Dermis blood vessel endothelial cell (primary cell): Measurements from ENCODE around the gene ZNF101. TPM values are rescaled to one million over a fixed set of nuclear protein-coding genes. Genes with fewer than 3 reads are reported as not detected.
A peak's percentile ranks its signal among the peaks of the same experiment; 100 is the strongest.
"Not testable (repeated sequence)": the region's sequence is repeated elsewhere in the genome, so short reads cannot be mapped to it uniquely, and the experiment has no call there.

Experiments
- DNase-seq: peaks from one replicate; pipeline ENCODE4 v3.0.0; 2010
- total RNA-seq: library from RNA; depleted of rRNA; stranded (reverse); fragments of >200 nt; gene quantifications from 2 replicates; pipeline ENCODE4 v1.2.3, GENCODE V29; 2014

The ZNF101 gene
- total RNA-seq, 1 donor from 2014 or later = 20.4 TPM

DNA sequence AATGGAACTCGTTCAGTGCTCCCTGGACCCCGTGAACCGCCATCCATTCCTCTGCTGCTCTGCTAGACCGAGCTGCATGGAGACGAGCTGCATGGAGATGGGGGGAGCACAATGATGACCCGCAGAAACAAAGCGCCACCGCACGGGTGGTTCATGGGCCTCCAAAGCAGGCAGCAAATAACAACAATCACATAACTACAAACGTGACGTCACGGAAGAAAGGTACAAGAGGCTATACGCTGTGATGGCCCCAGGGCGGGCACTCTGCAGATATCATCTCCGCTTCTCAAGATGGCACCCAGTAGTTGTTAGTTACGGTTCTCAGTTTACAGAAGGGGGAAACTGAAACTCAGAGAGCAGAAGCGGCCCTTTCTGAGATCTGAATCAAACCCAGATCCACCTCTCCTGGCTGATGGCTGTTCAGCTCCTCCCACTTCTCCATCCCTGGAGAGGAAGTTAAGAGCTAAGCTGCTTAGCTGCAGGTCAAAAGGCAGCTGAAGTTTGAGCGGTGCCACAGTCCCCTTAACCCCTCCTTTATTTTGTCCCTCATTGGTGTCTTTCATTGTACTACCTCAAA lies 6.9 kb upstream of the ZNF101 start:
- no peak for DNase-seq

DNA sequence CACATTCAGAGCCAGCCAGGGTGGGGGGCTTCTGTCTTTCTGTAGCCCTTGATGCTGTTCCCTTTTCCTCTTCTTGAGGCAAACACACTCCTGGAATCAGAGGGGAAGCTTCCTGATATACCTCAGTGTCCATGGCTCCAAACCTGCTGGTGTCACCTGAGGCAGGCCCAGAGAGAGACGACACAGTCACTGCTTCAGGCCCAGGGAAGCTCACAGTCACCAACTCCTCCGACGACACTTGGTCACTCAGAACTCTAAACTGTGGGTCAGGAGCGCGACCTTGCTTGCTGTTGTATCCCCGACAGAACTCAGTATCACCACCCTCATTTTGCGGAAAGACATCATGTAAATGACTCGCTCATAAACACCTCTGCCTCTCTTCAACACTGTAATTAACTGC lies 6.3 kb upstream of the ZNF101 start:
- DNase-seq = no peak

DNA sequence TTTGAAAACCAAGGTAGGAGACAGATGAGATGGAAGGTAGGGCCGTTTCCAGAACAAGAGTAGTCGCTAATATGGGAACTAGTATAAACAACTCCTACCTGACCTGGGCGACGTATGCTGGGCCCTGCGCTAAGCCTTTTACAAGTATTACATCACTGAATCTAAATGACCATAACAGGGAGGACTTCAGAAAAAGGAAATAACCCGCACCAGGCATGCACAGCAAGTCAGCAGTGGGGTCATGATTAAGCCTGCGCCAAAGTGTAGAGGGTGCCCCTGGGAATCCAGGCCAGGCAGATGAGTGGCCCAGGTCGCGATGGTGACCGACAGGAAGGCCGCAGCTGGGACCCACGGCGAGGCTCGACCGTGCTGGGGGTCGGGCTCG lies 5.8 kb upstream of the ZNF101 start:
- DNase-seq = no peak

DNA sequence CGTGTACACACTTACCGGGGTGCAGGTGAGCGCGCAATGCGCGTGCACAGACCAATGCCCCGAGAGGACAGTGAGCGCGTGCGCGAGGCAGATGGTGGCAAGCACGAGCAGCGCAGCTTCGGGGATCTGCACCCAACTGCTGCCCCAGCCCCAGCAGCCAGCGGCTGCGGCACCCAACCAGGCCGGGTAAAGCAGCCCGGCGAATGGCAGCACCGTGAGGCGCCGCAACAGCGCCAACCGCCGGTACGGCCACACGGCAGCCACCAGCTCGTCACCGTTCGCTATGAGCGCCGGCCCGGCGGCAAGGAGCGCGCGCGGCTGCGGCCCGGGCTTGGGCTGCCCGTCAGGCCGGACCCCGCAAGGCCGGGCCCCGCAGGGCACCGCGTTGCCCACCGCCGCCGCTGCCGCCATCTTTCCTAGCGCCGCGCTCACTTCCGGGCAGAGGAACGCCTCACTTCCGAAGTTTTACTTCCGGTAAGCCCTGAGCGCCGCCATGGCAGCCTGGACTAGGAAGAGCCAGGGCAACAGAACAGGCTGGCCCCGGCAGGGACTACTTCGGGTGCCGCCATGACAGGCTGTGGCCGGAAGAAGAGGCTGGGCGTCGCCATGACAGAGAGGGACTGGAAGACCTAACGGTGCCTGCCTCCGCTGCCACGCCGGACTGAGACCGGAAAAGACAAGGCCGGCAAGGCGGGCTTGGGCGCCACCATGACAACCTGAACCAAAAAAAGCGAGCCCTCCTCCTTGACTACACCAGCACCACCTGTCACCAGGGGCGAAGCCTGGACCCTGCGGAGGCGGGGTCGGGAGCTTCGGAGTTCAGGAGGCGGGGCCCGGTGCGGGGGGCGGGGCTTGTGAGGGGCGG lies 5.2 kb upstream of the ZNF101 start, which contains the start of gene ATP13A1:
TSS of gene ATP13A1 (minus strand) at position 421 of the 865 bp plus-strand sequence. CDS start at position 411, 10 bp downstream.
- peak; percentile 97 for DNase-seq

DNA sequence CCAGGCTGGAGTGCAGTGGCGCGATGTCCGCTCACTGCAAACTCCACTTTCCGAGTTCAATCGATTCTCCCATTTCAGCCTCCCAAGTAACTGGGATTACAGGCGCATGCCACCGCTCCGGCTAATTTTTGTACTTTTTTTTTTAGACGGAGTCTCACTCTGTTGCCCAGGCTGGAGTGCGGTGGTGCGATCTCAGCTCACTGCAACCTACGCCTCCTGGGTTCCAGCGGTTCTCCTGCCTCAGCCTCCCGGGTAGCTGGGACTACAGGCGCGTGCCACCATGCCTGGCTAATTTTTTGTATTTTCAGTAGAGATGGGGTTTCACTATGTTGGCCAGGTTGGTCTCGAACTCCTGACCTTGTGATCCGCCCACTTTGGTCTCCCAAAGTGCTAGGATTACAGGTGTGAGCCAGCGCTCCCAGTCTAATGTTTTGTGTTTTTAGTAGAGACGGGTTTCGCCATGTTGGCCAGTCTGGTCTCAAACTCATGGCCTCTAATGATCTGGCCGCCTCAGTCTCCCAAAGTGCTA lies 3.2 kb upstream of the ZNF101 start:
- not testable (repeated sequence) for DNase-seq

DNA sequence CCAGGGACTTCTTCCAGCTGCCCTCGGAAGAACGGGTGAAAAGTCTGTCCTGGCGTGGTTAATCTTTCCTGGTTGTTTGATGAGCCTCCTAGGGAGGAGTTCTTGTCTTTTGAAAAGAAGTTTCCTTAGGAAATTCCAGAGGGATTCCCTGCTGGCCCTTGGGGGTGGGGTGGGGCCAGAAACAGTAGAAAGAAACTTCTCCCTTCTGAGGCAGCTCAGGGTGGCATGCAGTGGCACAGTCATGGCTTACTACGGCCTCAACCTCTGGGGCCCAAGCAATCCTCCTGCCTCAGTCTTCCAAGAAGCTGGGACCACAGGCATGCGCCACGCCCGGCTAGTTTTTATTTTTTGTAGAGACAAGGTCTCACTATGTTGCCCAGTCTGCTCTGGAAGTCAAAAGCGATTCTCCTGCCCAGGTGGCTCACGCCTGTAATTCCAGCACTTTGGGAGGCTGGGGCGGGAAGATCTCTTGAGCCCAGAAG lies 1.5 kb downstream of the ZNF101 start:
- no peak for DNase-seq

DNA sequence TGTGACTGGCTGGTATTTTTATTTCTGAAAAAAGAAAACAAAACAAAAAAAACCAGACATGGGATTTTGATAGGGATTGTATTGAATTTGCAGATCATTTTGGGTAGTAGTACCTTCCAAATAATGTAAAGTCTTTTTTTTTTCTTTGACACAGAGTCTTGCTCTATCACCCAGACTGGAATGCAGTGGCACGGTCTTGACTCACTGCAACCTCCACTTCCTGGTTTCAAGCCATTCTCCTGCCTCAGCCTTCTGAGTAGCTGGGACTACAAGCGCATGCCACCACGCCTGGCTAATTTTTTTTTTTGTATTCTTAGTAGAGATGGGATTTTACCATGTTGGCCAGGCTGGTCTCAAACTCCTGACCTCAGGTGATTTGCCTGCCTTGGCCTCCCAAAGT lies 4.2 kb downstream of the ZNF101 start:
- no peak for DNase-seq

DNA sequence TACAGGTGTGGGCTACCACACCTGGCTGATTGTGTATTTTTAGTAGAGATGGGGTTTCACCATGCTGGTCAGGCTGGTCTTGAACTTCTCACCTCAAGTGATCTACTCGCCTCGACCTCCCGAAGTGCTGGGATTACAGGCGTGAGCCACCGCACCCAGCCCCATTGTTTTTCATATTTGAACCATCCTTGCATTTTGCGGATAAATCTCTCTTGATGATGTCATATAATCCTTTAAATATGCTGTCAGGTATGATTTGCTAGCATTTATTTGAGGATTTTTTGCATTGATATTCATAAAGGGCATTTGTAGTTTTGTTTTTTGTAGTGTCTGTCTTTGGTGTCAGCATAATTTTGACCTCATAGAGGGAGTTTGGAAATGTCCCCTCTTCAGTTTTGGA lies 5.7 kb downstream of the ZNF101 start:
- DNase-seq = no peak

DNA sequence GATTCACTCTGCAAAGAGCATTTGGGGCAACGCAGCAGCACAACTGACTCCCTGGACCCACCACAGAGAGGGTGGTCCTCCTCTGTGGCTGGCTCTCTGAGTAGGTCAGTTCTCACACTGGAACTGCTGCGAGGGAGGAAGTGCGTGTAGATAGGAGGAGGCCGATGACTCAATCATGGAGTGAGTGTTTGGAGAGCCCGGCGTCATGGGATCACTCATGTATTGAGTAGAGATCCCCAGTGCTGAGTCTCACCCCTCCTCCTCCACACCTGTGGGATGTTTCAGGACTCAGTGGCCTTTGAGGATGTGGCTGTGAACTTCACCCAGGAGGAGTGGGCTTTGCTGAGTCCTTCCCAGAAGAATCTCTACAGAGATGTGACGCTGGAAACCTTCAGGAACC lies 8.9 kb downstream of the ZNF101 start:
- DNase-seq = no peak

DNA sequence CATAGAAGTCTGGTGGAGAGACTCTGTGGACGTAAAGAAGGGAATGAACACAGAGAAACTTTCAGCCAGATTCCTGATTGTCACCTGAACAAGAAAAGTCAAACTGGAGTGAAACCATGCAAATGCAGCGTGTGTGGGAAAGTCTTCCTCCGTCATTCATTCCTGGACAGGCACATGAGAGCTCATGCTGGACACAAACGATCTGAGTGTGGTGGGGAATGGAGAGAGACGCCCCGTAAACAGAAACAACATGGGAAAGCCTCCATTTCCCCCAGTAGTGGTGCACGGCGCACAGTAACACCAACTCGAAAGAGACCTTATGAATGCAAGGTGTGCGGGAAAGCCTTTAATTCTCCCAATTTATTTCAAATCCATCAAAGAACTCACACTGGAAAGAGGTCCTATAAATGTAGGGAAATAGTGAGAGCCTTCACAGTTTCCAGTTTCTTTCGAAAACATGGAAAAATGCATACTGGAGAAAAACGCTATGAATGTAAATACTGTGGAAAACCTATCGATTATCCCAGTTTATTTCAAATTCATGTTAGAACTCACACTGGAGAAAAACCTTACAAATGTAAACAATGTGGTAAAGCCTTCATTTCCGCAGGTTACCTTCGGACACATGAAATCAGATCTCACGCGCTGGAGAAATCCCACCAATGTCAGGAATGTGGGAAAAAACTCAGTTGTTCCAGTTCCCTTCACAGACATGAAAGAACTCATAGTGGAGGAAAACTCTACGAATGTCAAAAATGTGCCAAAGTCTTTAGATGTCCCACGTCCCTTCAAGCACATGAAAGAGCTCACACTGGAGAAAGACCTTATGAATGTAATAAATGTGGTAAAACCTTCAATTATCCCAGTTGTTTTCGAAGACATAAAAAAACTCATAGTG lies 10.8 kb downstream of the ZNF101 start:
- no peak for DNase-seq

DNA sequence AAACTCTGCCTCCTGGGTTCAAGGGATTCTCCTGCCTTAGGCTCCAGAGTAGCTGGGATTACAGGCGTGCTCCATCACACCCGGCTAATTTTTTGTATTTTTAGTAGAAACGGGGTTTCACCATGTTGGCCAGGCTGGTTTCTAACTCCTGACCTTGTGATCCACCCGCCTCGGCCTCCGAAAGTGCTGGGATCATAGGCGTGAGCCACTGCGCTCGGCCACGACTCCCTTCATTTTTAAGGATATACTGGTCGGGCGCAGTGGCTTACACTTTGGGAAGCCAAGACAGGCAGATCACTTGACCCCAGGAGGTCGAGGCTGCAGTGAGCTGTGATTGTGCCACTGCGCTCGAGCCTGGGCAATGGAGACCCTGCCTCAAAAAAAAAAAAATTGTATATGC lies 17.5 kb downstream of the ZNF101 start:
- not testable (repeated sequence) for DNase-seq

DNA sequence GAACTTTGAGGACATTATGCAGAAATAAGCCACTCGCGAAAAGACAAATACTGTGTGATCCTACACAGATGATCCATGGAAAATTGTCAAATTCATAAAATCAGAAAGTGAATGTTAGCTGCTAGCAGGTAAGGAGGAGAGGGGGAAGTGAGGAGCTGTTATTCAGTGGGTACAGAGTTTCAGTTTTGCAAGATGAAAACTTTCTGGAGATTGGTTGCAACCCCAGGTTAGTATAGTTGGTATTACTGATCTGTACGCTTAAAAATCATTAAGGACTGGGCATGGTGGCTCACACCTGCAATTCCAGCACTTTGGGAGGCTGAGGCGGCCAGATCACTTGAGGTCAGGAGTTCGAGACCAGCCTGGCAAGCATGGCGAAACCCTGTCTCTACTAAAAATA lies 17.9 kb downstream of the ZNF101 start:
- no peak for DNase-seq

DNA sequence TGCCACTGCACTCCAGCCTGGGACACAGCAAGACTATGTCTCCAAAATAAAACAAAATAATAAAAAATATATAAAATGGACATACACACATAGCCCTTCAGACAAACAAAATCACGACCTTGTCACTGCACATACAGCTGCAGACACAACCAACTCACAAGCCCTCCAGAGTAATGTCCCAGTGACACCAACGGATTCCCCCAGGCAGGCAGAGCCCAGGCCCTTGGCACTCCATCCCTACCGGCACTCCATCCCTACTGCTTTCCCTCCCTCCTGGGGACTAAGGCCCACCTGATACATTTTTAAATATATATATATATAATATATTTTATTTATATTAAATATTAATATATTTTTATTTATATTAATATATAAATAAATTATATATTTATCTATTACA lies 18.5 kb downstream of the ZNF101 start:
- no peak for DNase-seq

DNA sequence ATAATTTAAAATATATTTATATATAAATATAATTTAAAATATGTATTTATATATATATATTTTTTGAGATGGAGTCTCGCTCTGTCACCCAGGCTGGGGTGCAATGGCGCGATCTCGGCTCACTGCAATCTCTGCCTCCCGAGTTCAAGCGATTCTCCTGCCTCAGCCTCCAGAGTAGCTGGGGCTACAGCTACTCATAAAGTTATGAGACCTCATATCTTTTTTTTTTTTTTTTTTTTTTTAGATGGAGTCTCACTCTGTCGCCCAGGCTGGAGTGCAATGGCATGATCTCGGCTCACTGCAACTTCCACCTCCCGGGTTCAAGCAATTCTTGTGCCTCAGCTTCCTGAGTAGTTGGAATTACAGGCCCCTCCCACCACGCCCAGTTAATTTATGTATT lies 20.4 kb downstream of the ZNF101 start:
- not testable (repeated sequence) for DNase-seq

DNA sequence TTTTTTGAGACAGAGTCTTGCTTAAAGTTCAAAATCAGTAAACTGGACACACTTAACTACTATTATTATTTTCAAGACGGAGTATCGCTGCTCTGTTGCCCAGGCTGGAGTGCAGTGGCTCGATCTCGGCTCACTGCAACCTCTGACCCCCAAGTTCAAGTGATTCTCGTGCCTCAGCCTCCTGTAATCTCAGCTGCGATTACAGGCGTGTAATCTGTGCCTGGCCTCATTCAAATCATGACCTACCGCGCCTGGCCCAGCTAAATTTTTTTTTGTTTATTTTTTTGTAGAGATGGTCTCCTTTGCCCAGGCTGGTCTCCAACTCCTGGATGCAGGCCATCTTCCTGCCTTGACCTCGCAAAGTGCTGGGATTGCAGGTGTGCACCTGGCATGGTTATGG lies 23.0 kb downstream of the ZNF101 start:
- no peak for DNase-seq

DNA sequence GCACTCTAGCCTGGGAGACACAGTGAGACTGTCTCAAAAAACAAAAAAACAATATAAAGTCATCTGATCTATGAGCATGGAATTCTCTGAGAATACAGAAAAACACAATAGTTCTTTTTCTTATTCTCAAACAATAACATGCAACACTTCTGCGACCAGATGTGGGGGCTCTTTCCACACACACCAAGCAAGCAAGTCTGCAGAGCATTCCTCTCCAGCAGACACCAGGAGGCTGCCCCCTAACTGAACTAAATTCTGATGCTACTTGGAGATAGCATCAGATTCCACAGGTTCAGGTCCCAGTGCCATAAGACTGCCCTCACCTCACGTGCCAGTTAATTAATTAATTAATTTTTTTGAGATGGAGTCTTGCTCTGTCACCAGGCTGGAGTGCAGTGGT lies 27.7 kb downstream of the ZNF101 start:
- DNase-seq = no peak

DNA sequence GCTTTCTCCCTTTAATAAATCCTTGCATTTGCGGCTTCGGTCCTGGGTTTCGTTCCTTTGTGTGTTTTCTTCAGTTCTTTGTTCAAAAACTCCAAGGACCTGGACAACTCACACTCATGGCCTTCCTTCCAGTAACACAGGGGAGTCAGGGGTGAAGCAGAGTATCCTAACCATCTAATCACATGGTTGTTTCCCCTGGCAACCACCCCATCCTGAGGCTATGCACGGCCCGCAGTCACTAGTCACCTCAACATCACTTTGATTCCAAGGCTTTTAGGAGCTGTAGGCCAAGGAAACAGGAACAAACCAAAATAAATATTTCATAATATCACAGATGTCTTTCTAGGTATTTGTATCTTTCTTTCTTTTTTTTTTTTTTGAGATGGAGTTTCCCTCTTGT lies 28.9 kb downstream of the ZNF101 start:
- no peak for DNase-seq

DNA sequence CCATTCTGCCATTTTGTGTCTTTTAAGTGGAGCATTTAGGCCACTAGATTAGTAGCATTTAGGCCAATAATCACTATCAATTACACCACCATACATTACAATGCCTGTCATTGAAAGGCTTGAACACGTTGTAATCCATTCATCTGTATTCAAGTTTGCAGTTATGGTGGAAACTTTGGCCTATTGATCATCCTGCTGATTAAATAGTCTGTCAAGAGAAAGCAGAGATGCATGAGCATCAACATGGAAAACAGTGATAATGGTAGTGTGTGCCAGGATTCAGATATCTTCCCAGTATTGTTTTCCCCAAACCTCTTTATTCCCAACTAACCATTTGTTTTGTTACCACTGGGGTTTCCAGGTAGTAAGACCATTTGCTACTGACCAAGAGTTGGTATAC lies 31.9 kb downstream of the ZNF101 start:
- not testable (repeated sequence) for DNase-seq

DNA sequence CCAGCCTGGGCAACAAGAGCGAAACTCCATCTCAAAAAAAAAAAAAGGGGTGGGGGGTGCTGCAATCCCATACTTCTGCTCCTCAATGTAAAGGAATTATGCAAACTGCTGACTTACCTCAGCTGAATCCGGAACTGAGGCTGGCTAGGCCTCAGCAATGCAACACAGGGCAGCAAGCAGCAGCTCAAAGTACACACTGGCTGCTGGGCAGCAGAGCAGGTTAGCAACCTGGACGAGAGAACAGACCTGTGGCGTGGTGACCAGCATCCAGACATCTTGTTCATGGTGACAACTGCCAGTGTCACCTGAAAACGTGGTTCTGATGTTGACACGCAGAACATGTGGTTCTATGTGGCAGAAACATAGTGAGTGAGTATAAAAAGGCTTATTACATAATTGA lies 36.2 kb downstream of the ZNF101 start:
- DNase-seq = no peak

DNA sequence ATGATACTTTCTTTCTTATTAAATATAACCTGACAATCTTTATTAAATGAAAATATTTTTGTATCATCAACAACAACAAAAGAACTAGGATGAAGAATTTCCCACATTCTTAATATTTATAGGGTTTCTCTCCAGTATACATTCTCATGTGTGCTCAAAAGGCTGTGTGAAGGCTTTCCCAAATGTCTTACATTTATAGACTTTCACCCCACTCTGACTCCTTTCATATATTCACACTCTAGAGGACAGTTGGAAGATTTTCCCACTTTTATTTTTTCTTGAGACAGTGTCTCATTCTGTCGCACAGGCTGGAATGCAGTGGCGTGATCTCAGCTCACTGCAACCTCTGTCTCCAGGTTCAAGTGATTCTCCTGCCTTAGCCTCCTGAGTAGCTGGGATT lies 41.9 kb downstream of the ZNF101 start:
- no peak for DNase-seq

DNA sequence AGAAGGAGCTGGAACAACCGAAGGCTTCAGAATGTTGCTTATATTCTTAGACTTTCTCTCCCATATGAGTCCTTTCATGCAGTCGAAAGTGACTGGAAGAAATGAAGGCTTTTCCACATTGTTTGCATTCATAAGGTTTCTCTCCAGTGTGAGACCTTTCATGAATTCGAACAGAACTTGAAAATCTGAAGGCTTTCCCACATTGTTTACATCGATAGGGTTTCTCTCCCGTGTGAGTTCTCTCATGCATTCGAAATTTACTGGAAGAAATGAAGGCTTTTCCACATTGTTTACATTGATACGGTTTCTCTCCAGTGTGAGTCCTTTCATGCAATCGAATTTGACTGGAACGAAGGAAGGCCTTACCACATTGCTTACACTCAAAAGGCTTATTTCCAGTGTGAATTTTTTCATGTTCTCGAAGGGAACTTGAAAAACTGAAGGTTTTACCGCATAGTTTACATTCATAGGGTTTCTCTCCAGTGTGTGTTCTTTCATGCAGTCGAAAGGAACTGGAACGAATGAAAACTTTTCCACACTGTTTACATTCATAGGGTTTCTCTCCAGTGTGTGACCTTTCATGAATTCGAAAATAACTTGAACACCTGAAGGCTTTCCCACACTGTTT lies 42.8 kb downstream of the ZNF101 start:
- DNase-seq = no peak
